ENCODE data around the gene PUSL1. TPM values are rescaled to one million over a fixed set of nuclear protein-coding genes. Genes with fewer than 3 reads are reported as not detected.

PUSL1 gene
- total RNA-seq, 1 donor from 2014 or later, result 10.4 TPM

GRCh38 chr1:1262071-1262470 lies 46.3 kb upstream of the PUSL1 start:
- DNase-seq, result no peak
- TF ChIP-seq CTCF (IDR thresholded peaks at IDR 0.05; ENCODE audit: borderline replicate concordance), result no peak
- no peak overlapping the region for H3K4me3 ChIP-seq
- no peaks in the 10 kb centered on the region for H3K27me3 ChIP-seq (ENCODE audit: low read depth)
- no peaks in the 10 kb centered on the region for H3K9me3 ChIP-seq (replicated peaks)
- H3K27ac ChIP-seq (replicated peaks), result no peak overlapping the region
- intact Hi-C loops (cut with micrococcal nuclease), result no loop called here
- peaks cover 70% of the 10 kb centered on the region for H3K36me3 ChIP-seq
- peaks cover 51% of the 10 kb centered on the region for H3K4me1 ChIP-seq

- H3K9me3 ChIP-seq (replicated peaks), result no peaks in the 10 kb centered on the region
- H3K36me3 ChIP-seq, result peaks cover 77% of the 10 kb centered on the region
- H3K27ac ChIP-seq (replicated peaks), result no peak overlapping the region
- TF ChIP-seq CTCF (IDR thresholded peaks at IDR 0.05; ENCODE audit: borderline replicate concordance), result no peak
- no peaks in the 10 kb centered on the region for H3K27me3 ChIP-seq (ENCODE audit: low read depth)
- no peak overlapping the region for H3K4me3 ChIP-seq
- intact Hi-C loops (cut with micrococcal nuclease), result no loop called here
- no peak for DNase-seq
- H3K4me1 ChIP-seq, result peaks cover 51% of the 10 kb centered on the region
Observed at GRCh38 chr1:1262758-1263157, 45.6 kb upstream of the PUSL1 start.

GRCh38 chr1:1264026-1264425 lies 44.4 kb upstream of the PUSL1 start:
- Histone ChIP-seq H3K27ac (replicated peaks) (no peak overlapping the region), H3K27me3 (ENCODE audit: low read depth) (no peaks in the 10 kb centered on the region), H3K4me3 (no peak overlapping the region), H3K36me3 (peaks cover 81% of the 10 kb centered on the region), H3K9me3 (replicated peaks) (no peaks in the 10 kb centered on the region), H3K4me1 (peaks cover 42% of the 10 kb centered on the region)
- TF ChIP-seq CTCF (IDR thresholded peaks at IDR 0.05; ENCODE audit: borderline replicate concordance), result no peak
- intact Hi-C loops (cut with micrococcal nuclease), result no loop called here
- DNase-seq, result no peak

- H3K27me3 ChIP-seq (ENCODE audit: low read depth), result no peaks in the 10 kb centered on the region
- DNase-seq, result no peak
- H3K4me3 ChIP-seq, result no peak overlapping the region
- TF ChIP-seq CTCF (IDR thresholded peaks at IDR 0.05; ENCODE audit: borderline replicate concordance), result no peak
- peaks cover 41% of the 10 kb centered on the region for H3K4me1 ChIP-seq
- no peak overlapping the region for H3K27ac ChIP-seq (replicated peaks)
- H3K9me3 ChIP-seq (replicated peaks), result no peaks in the 10 kb centered on the region
- intact Hi-C loops (cut with micrococcal nuclease), result no loop called here
- peaks cover 76% of the 10 kb centered on the region for H3K36me3 ChIP-seq
Observed at GRCh38 chr1:1264868-1265272, 43.5 kb upstream of the PUSL1 start.

GRCh38 chr1:1267488-1268283 lies 40.7 kb upstream of the PUSL1 start:
- H3K4me3 ChIP-seq, result no peak overlapping the region
- no peaks in the 10 kb centered on the region for H3K9me3 ChIP-seq (replicated peaks)
- intact Hi-C loops (cut with micrococcal nuclease), result no loop called here
- DNase-seq, result no peak
- H3K27me3 ChIP-seq (ENCODE audit: low read depth), result no peaks in the 10 kb centered on the region
- peaks cover 70% of the 10 kb centered on the region for H3K36me3 ChIP-seq
- peaks cover 41% of the 10 kb centered on the region for H3K4me1 ChIP-seq
- no peak overlapping the region for H3K27ac ChIP-seq (replicated peaks)
- TF ChIP-seq CTCF (IDR thresholded peaks at IDR 0.05; ENCODE audit: borderline replicate concordance), result no peak

Measured in left ventricle myocardium inferior (tissue), 1 donor.